Loucy (cell line): ENCODE measurements around the gene CLIC2.

Experiments used
- CTCF ChIP-seq: fragments of 200-600 bp; sonication (generic); conservative IDR thresholded peaks from 2 replicates; pipeline ENCODE4 v1.5.1; 2014; ENCODE audit warnings: mild to moderate bottlenecking, antibody characterized with exemption, low read length
- EZH2phosphoT487 ChIP-seq: fragments of 200-600 bp; IDR thresholded peaks from 2 replicates; pipeline ENCODE4 v1.6.1; 2018; ENCODE audit warnings: antibody characterized with exemption, mild to moderate bottlenecking, moderate library complexity, borderline replicate concordance

- TF ChIP-seq CTCF, result no peak
- no peak for TF ChIP-seq EZH2phosphoT487
Measured at GRCh38 chrX:155293771-155294170, 40.6 kb downstream of the CLIC2 start.
